ENCODE data around the gene PDLIM5. TPM values are rescaled to one million over a fixed set of nuclear protein-coding genes. Genes with fewer than 3 reads are reported as not detected.

The PDLIM5 gene
- total RNA-seq, 1 donor from 2014 or later: 24.2 TPM

DNA sequence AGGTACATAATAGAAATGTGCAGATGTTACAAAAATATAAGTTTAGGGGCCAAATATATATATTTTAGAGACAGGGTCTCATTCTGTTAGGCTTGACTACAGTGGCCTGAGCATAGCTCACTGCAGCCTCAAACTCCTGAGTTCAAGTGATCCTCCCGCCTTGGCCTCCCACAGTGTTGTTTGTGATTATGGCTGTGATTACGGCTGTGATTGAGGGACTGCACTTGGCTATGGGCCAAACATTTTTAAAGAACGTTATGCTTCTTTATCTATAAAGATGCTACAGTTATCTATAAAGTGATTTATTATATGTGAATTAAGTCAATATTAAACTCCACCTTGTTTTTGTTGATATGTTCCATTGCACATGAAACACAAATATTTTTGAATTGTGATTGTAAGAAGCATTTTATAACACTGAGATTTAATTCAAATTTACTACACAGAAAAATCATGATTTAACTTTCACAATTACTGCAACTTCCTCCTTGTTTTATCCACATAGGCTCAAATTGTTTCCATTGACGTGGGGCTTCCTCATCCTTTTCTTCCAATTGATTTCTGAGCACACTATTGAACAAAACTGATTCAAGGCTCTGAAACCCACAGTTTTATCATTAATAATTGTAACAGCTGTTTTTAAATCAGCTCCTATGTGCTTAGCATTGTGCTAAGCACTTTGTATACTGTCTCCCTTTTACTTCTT, 237.6 kb downstream of the PDLIM5 start:
- intact Hi-C loops (cut with micrococcal nuclease): no loop called here
- Mint-ChIP-seq H3K9me3 (no peaks in the 10 kb centered on the region), H3K4me1 (ENCODE audit: low read depth) (peaks cover 4% of the 10 kb centered on the region), H3K4me3 (ENCODE audit: low read depth) (no peak overlapping the region), H3K36me3 (ENCODE audit: low read depth) (no peaks in the 10 kb centered on the region), H3K27ac (no peak overlapping the region), H3K27me3 (ENCODE audit: low read depth) (no peaks in the 10 kb centered on the region)
- DNase-seq (ENCODE audit: low spot score): no peak

DNA sequence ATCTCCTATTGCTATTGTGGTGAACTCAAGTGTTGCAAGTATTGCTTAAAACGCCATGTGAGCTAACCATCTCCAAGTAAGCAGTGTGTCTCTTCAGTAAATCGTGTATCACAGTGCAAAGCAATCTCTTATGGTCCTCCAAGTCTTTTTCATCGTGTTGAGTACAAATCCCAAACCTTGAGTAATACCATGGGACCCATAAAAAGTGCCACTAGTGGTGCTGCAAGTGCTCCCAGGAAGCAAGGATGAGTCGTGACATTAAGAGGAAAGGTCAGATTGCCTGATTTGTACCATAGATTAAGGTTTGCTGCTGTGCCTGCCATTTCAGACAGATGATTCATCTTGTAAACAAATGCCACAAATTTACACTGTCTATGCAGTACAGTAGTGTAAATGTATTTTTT, 239.1 kb downstream of the PDLIM5 start:
- H3K36me3 Mint-ChIP-seq (ENCODE audit: low read depth): no peaks in the 10 kb centered on the region
- no peak overlapping the region for H3K4me3 Mint-ChIP-seq (ENCODE audit: low read depth)
- intact Hi-C loops (cut with micrococcal nuclease): no loop called here
- DNase-seq (ENCODE audit: low spot score): no peak
- no peaks in the 10 kb centered on the region for H3K27me3 Mint-ChIP-seq (ENCODE audit: low read depth)
- H3K9me3 Mint-ChIP-seq: no peaks in the 10 kb centered on the region
- H3K4me1 Mint-ChIP-seq (ENCODE audit: low read depth): peaks cover 4% of the 10 kb centered on the region
- no peak overlapping the region for H3K27ac Mint-ChIP-seq

DNA sequence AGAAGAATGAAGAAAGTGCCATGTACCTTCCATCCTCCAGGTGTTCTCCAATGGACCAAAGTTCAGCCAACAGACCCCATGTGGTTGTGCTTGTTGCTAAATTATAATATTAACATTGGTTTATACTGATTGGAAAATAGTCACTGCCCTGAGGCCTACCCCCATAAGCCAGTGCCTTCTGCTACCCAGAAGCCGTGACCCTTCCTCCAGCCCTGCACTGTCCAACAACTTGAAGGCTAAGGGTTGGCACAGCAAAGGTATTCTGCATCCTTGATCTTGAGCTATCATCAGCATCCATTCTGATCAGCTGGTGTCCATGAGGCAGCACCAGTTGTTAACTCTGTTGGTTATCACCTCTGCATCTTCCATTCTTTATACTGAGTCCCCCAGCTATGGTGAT, 239.8 kb downstream of the PDLIM5 start:
- H3K4me1 Mint-ChIP-seq (ENCODE audit: low read depth): peaks cover 4% of the 10 kb centered on the region
- no peak overlapping the region for H3K27ac Mint-ChIP-seq
- no peak overlapping the region for H3K4me3 Mint-ChIP-seq (ENCODE audit: low read depth)
- H3K27me3 Mint-ChIP-seq (ENCODE audit: low read depth): no peaks in the 10 kb centered on the region
- no peaks in the 10 kb centered on the region for H3K36me3 Mint-ChIP-seq (ENCODE audit: low read depth)
- DNase-seq (ENCODE audit: low spot score): no peak
- no peaks in the 10 kb centered on the region for H3K9me3 Mint-ChIP-seq
- intact Hi-C loops (cut with micrococcal nuclease): no loop called here

DNA sequence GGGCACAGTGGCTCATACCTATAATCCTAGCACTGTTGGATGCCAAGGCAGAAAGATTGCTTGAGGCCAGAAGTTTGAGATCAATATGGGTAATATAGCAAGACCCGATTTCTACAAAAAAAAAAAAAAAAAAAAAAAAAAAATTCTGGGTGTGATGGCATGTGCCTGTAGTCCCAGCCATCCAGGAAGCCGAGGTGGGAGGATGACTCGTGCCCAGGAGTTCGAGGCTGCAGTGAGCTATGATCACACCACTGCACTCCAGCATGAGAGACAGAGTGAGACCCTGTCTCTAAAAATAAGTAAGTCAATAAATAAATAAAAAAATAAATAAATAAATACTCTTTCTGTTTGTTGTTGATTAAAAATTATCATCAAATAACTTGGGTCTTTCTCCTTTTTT, 243.6 kb downstream of the PDLIM5 start:
- intact Hi-C loops (cut with micrococcal nuclease): no loop called here
- no peak for DNase-seq (ENCODE audit: low spot score)
- H3K4me1 Mint-ChIP-seq (ENCODE audit: low read depth): peaks cover 4% of the 10 kb centered on the region
- H3K27me3 Mint-ChIP-seq (ENCODE audit: low read depth): no peaks in the 10 kb centered on the region
- no peaks in the 10 kb centered on the region for H3K36me3 Mint-ChIP-seq (ENCODE audit: low read depth)
- no peaks in the 10 kb centered on the region for H3K9me3 Mint-ChIP-seq
- no peak overlapping the region for H3K4me3 Mint-ChIP-seq (ENCODE audit: low read depth)
- H3K27ac Mint-ChIP-seq: no peak overlapping the region

DNA sequence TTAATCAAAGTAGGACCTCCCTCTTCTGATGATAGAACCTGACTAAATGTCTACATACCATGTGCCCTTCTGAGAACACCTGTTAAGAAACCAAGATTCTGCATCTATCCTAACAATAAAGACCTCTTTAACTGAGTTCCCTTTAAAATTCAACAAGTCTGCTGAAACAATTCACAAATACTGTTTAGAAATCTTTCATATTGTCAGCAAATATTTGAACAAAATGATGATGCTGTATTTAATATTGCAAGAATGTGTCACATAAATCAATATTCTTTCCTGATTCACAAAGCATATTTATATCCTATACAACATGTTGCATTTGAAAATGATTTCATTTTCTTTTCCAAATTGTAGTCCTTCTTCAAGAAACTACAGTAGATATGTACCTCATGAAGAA, 246.4 kb downstream of the PDLIM5 start:
- no peak for DNase-seq (ENCODE audit: low spot score)
- intact Hi-C loops (cut with micrococcal nuclease): no loop called here
- no peaks in the 10 kb centered on the region for H3K9me3 Mint-ChIP-seq
- H3K27ac Mint-ChIP-seq: no peak overlapping the region
- H3K36me3 Mint-ChIP-seq (ENCODE audit: low read depth): no peaks in the 10 kb centered on the region
- H3K4me3 Mint-ChIP-seq (ENCODE audit: low read depth): no peak overlapping the region
- H3K4me1 Mint-ChIP-seq (ENCODE audit: low read depth): no peaks in the 10 kb centered on the region
- H3K27me3 Mint-ChIP-seq (ENCODE audit: low read depth): no peaks in the 10 kb centered on the region

DNA sequence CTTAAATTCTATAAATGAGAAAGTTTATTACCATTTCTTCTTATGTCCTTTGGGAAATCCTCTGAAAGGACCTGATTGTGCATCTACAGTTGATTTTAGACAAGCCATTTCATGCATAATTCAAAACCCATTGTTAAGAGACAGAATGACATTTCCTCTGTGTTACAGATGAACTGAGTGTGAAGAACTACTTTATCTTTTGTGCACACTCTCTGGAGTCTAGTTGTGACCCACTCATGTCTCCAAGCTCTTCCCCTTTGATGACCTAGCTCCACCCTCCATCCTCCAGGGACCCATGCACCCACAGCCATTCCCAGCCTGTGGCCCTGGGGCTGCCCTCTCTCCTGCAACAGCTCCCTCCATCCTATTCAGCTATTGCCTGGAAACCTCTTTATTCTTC, 248.6 kb downstream of the PDLIM5 start:
- no peaks in the 10 kb centered on the region for H3K4me1 Mint-ChIP-seq (ENCODE audit: low read depth)
- no peak overlapping the region for H3K4me3 Mint-ChIP-seq (ENCODE audit: low read depth)
- no peaks in the 10 kb centered on the region for H3K9me3 Mint-ChIP-seq
- H3K27me3 Mint-ChIP-seq (ENCODE audit: low read depth): peaks cover 2% of the 10 kb centered on the region
- H3K27ac Mint-ChIP-seq: no peak overlapping the region
- intact Hi-C loops (cut with micrococcal nuclease): no loop called here
- no peak for DNase-seq (ENCODE audit: low spot score)
- no peaks in the 10 kb centered on the region for H3K36me3 Mint-ChIP-seq (ENCODE audit: low read depth)

DNA sequence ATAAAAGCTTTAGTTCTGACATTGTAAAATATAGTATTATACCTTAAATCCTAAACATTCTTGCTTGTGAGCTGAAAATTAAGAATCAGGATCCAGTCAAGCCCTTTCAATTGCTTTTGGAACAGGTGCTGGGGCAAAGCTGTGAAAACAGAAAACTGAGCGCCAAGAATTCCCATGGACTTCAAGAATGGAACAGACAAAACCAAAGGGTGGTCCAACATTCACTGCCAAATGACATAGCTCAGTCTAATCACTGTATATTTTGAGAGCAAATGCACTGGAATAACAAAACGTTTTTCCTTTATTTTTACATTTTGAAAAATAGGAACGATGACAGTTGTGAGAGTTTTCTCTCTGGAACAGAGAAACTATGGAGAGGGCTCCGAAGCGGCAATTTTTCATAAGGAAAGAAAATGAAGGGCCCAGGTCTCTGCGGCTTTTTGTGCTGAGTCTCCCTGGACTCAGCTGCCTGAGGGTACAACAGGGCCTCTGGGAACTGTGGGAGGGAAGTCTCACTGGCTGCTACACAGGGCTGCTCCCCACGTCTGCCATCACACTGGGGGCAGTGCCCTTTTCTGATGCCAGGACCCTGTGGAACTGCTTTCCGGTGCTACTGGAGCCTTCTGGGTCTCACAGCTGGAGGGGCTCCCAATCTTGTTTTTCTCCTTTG, 250.0 kb downstream of the PDLIM5 start:
- no peaks in the 10 kb centered on the region for H3K4me1 Mint-ChIP-seq (ENCODE audit: low read depth)
- no peak for DNase-seq (ENCODE audit: low spot score)
- intact Hi-C loops (cut with micrococcal nuclease): no loop called here
- no peaks in the 10 kb centered on the region for H3K9me3 Mint-ChIP-seq
- H3K36me3 Mint-ChIP-seq (ENCODE audit: low read depth): no peaks in the 10 kb centered on the region
- no peak overlapping the region for H3K27ac Mint-ChIP-seq
- peaks cover 2% of the 10 kb centered on the region for H3K27me3 Mint-ChIP-seq (ENCODE audit: low read depth)
- no peak overlapping the region for H3K4me3 Mint-ChIP-seq (ENCODE audit: low read depth)

DNA sequence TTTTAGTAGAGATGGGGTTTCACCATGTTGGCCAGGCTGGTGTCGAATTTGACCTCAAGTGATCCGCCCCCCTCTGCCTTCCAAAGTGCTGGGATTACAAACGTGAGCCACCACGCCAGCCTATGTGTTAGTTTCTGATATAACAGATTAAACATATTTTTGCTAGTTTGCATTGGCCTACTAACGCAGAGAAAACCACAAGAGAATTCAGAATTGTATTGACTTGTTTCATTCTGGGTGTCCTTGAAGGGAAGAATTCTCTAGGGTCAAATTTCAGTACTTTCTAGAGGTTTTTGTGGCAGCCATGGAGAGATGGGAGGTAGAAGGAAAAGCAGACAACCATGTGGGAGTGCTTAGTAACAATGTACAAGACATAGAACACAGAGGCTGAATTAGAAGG, 259.9 kb downstream of the PDLIM5 start:
- no peaks in the 10 kb centered on the region for H3K36me3 Mint-ChIP-seq (ENCODE audit: low read depth)
- DNase-seq (ENCODE audit: low spot score): no peak
- intact Hi-C loops (cut with micrococcal nuclease): no loop called here
- H3K27me3 Mint-ChIP-seq (ENCODE audit: low read depth): no peaks in the 10 kb centered on the region
- no peaks in the 10 kb centered on the region for H3K4me1 Mint-ChIP-seq (ENCODE audit: low read depth)
- H3K9me3 Mint-ChIP-seq: no peaks in the 10 kb centered on the region
- no peak overlapping the region for H3K4me3 Mint-ChIP-seq (ENCODE audit: low read depth)
- H3K27ac Mint-ChIP-seq: no peak overlapping the region

DNA sequence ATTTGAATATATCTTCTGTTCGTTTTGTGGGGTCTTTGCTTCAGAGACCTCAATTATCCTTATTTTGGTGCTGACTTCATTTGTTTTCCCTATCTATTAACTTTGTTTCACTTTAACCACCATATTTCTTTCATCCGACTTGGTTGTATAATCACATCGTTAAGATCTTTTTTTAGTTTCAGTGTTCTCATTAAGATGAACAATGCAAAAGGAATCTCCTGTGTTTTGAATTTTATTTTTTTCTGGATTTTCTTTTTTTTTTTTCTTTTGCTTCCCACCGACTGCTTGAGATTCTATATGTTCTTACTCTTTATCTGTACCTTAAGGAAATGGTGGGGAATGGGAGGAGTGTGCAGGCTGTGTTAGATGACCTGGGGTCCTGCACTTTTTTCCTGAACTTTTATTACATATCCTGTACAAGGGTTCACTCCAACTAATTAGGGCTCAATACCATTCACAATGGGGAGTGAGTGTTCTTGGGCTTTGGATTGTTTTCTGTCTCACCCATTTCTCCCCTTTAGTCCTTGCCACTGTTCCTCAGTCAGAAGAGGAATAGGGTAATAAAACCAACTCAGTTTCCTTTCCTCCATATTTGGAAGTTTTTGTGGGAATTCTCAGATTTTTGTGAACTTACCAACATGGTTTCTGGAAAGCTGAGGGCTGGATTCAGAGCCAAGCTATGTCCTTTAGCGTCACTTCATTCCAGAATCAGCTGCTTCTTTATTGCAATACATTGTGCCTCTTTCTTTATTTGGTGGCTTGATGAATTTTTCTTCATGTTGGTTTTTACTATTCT, 262.8 kb downstream of the PDLIM5 start:
- intact Hi-C loops (cut with micrococcal nuclease): no loop called here
- DNase-seq (ENCODE audit: low spot score): no peak
- no peak overlapping the region for H3K27ac Mint-ChIP-seq
- H3K9me3 Mint-ChIP-seq: no peaks in the 10 kb centered on the region
- H3K4me1 Mint-ChIP-seq (ENCODE audit: low read depth): no peaks in the 10 kb centered on the region
- H3K4me3 Mint-ChIP-seq (ENCODE audit: low read depth): no peak overlapping the region
- H3K36me3 Mint-ChIP-seq (ENCODE audit: low read depth): no peaks in the 10 kb centered on the region
- H3K27me3 Mint-ChIP-seq (ENCODE audit: low read depth): no peaks in the 10 kb centered on the region

DNA sequence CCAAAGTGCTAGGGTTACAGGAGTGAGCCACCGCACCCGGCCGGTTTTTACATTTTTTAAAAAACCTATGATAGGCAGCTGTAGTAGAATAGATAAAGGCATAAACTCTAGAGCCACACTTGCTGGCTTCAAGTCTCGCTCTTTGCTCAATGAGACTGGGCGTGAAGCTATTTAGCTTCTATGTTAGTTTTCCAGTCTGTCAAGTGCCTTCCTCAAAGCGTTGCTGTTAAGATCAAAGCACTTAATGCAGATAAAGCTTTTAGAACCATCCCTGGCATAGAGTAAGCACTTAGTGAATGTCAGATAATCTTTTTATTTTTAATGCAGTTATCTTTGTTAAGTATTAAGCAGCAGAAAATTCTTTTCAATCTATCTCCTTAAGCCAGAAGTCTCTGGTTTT, 264.0 kb downstream of the PDLIM5 start:
- H3K27ac Mint-ChIP-seq: no peak overlapping the region
- intact Hi-C loops (cut with micrococcal nuclease): no loop called here

More for the DNA sequence above, 264.0 kb downstream of the PDLIM5 start:
- no peaks in the 10 kb centered on the region for H3K27me3 Mint-ChIP-seq (ENCODE audit: low read depth)
- H3K9me3 Mint-ChIP-seq: no peaks in the 10 kb centered on the region
- H3K36me3 Mint-ChIP-seq (ENCODE audit: low read depth): no peaks in the 10 kb centered on the region
- no peaks in the 10 kb centered on the region for H3K4me1 Mint-ChIP-seq (ENCODE audit: low read depth)
- H3K4me3 Mint-ChIP-seq (ENCODE audit: low read depth): no peak overlapping the region
- no peak for DNase-seq (ENCODE audit: low spot score)

Other genes starting within 250 kb of the PDLIM5 start
- 38.9 and 41.8 TPM in 2 replicates for gene SMARCAD1, start 244.1 kb upstream of the PDLIM5 start, total RNA-seq
- 0.23 and 0.37 TPM in 2 replicates for gene HPGDS, start 109.1 kb upstream of the PDLIM5 start, total RNA-seq